ENCODE results near the gene EIF4G2. TPM values are rescaled to one million over a fixed set of nuclear protein-coding genes. Genes with fewer than 3 reads are reported as not detected.

The EIF4G2 gene
- total RNA-seq, 2 donors from 2014 or later: 997 to 1,080 TPM

DNA sequence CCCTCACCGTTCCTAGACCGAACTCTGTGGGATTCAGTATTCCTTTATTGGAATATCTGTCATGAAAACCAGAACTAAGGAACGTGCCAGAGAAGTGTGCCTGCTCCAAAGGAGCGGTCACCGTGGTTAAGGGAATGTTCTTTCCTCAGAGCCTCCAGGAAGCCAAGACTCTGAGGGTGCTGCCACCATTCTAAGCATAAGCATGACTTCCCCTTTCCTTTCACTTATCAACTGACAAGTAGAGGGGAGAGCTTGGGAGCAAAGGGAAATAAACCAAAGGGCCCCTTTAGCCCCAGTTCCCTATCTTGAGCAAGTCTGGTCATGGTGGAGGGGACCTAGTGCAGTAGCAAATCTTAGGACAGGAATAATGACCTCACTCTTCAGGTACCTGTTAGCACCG lies 30.9 kb downstream of the EIF4G2 start:
- Mint-ChIP-seq H3K4me3 (no peak overlapping the region), H3K9me3 (no peaks in the 10 kb centered on the region), H3K4me1 (ENCODE audit: low read depth in 2 of 2) (peaks cover 0 to 7% of the 10 kb centered on the region in 2 donors), H3K27ac (peak overlapping the region in 1 of 2 donors; percentile 21), H3K27me3 (no peaks in the 10 kb centered on the region), H3K36me3 (peaks cover 48% of the 10 kb centered on the region)
- DNase-seq (ENCODE audit: low spot score) (no peak), ATAC-seq (no peak)

DNA sequence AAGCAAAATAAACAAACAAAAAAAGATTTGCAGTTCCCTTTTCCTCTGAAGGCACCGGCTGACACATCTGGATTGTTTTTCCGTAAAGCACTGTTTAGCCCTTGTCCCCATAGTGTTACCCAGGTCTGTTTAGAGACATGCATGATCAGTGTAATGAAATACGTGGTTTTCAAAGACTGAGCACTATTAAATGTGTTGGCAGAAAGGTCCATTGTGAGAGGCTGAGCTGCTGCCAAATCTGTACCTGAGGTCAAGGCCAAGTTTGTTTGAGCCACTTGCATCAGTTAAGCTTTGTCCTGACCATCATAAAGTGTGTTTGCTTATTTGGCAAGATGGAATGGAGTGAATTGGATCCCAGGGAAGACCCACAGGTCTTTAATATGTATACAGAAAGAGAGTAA lies 31.3 kb downstream of the EIF4G2 start:
- H3K4me1 Mint-ChIP-seq (ENCODE audit: low read depth in 2 of 2): peaks cover 0 to 7% of the 10 kb centered on the region in 2 donors
- no peaks in the 10 kb centered on the region for H3K9me3 Mint-ChIP-seq
- no peaks in the 10 kb centered on the region for H3K27me3 Mint-ChIP-seq
- H3K4me3 Mint-ChIP-seq: no peak overlapping the region
- DNase-seq (ENCODE audit: low spot score) (no peak), ATAC-seq (no peak)
- peak overlapping the region in 1 of 2 donors; percentile 21 for H3K27ac Mint-ChIP-seq
- peaks cover 49% of the 10 kb centered on the region for H3K36me3 Mint-ChIP-seq

DNA sequence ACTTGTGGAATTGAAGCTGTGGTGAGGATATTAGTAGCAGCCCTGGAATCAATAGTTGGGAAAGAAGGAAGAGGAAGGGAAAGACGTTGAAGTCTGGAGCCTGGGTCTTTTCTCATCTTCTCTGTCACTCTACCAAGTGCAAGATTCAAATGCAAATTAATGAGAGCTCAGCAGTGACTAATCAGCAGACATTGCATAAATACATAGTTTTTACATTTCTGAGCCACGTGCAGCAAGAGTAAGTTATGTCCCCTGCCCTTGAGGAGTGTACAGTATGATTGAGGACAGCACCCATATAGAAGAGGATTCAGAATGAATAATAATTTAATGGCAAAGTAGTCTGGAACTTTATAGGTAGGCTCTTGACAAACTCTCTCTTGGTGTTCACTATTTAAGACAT lies 33.9 kb downstream of the EIF4G2 start:
- DNase-seq (ENCODE audit: low spot score) (no peak), ATAC-seq (no peak)
- Mint-ChIP-seq H3K4me1 (ENCODE audit: low read depth in 2 of 2) (peaks cover 0 to 7% of the 10 kb centered on the region in 2 donors), H3K4me3 (no peak overlapping the region), H3K27ac (no peak overlapping the region), H3K27me3 (no peaks in the 10 kb centered on the region), H3K9me3 (no peaks in the 10 kb centered on the region), H3K36me3 (peaks cover 59% of the 10 kb centered on the region)

DNA sequence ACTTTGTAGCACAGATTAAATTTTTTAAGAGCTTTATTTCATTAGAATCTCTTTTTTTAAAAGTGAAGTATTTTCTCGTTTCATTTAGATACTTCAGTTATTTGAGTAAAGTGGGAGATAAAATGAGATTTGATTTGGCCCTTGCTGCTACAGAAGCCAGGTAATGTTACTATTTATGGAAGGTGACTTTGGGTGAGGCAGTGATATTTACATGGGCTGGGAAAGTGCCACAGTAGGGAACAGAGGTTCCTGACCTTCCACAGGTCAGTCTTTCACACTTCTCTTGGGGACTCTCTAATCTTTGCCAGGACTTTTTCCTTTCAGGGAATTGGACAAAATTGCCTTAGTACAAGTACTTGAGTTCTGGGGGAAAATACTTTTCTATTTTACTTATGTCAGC lies 37.3 kb downstream of the EIF4G2 start:
- Mint-ChIP-seq H3K36me3 (peaks cover 62% of the 10 kb centered on the region), H3K4me3 (no peak overlapping the region), H3K9me3 (no peaks in the 10 kb centered on the region), H3K4me1 (ENCODE audit: low read depth in 2 of 2) (no peaks in the 10 kb centered on the region), H3K27ac (no peak overlapping the region), H3K27me3 (no peaks in the 10 kb centered on the region)
- ATAC-seq: no peak
- no peak for DNase-seq (ENCODE audit: low spot score)

DNA sequence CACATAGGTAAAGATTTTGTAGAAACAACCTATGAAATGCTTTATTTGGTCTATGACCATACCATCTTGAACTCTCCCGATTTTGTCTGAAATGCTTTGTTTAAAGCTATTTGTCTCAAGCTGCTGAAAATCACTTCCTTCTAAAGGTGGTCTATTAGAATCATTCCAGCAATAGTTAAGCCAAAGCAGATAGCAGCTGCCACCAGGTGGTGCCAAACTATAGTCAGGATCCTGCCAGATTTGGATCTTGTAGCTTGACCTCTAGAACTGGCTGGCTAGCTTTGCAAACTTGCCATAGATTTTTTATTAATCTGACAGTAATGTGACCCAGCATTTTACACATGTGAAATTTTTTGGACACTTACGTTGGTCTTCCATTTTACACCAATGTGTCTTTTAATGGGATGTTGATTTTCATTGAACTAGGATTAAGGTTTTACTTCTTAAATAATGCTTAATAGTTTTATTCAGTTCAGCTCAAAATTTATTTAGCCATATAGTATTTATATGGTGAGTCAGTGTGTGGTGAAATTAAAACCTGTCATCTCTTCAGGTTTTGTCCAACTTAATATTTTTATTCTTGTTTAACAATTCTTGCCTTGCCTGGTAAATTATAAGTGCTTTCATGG lies 38.0 kb downstream of the EIF4G2 start:
- peaks cover 66% of the 10 kb centered on the region for H3K36me3 Mint-ChIP-seq
- no peak overlapping the region for H3K27ac Mint-ChIP-seq
- no peaks in the 10 kb centered on the region for H3K4me1 Mint-ChIP-seq (ENCODE audit: low read depth in 2 of 2)
- no peak overlapping the region for H3K4me3 Mint-ChIP-seq
- ATAC-seq (no peak), DNase-seq (ENCODE audit: low spot score) (no peak)
- H3K27me3 Mint-ChIP-seq: no peaks in the 10 kb centered on the region
- H3K9me3 Mint-ChIP-seq: no peaks in the 10 kb centered on the region

DNA sequence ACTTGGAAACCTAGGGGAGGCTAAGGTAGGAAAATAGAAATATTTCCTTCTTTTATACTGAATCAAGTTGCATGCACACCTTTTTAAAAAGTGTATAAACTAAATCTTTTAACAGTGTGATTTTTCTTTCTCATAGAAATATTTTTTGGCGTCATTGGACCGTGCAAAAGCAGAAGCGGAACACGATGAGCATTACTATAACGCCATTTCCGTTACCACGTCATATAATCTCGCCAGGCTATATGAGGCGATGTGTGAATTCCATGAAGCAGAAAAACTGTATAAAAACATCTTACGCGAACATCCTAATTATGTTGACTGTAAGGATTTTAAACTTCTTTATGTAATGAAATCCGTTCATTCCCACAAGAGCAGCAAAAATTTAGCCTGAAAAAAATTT lies 44.3 kb downstream of the EIF4G2 start:
- no peaks in the 10 kb centered on the region for H3K9me3 Mint-ChIP-seq
- DNase-seq (ENCODE audit: low spot score): no peak
- peaks cover 3 to 6% of the 10 kb centered on the region in 2 donors for H3K4me1 Mint-ChIP-seq (ENCODE audit: low read depth in 2 of 2)
- no peak overlapping the region for H3K4me3 Mint-ChIP-seq
- peaks cover 44% of the 10 kb centered on the region for H3K36me3 Mint-ChIP-seq
- no peak overlapping the region for H3K27ac Mint-ChIP-seq
- H3K27me3 Mint-ChIP-seq: no peaks in the 10 kb centered on the region
- ATAC-seq: no peak

DNA sequence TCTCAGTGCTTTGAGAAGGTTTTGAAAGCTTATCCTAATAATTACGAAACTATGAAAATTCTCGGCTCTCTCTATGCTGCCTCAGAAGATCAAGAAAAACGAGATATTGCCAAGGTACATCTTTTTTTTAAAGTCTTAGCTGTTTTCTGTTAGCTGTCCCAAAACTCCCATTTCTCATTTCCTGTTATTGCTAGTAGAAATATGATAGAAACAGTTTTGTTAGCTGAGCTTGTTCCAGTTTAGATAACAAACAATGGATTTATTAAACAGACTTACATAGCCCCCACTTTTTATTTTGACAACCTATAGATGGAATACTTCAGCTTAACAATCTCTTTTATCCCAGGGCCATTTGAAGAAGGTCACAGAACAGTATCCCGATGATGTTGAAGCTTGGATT lies 45.0 kb downstream of the EIF4G2 start:
- peaks cover 3 to 6% of the 10 kb centered on the region in 2 donors for H3K4me1 Mint-ChIP-seq (ENCODE audit: low read depth in 2 of 2)

DNA sequence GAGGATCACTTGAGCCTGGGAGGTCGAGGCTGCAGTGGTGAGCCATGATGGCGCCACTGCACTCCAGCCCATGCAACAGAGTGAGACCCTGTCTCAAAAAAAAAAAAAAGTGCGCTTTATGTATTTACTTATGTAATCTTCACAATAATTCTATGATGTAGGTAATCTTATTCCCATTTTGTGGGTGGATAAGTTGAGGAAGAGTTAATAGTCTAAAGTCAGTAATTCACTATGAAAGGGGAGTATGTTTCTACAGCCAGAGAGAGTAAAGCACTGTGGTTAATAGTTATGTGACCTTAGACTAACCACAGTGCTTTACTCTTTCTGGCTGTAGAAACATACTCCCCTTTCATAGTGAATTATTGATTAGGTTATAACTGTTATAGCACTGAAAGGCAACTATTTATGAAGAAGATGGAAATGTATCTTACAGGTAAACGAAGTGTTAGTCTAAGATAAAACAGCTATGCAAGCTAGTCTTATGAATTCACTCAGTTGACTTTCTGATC lies 45.8 kb downstream of the EIF4G2 start:
- no peaks in the 10 kb centered on the region for H3K27me3 Mint-ChIP-seq
- no peak overlapping the region for H3K4me3 Mint-ChIP-seq
- no peaks in the 10 kb centered on the region for H3K9me3 Mint-ChIP-seq
- DNase-seq (ENCODE audit: low spot score) (no peak), ATAC-seq (no peak)
- H3K4me1 Mint-ChIP-seq (ENCODE audit: low read depth in 2 of 2): peaks cover 3 to 6% of the 10 kb centered on the region in 2 donors
- H3K36me3 Mint-ChIP-seq: peaks cover 38% of the 10 kb centered on the region
- no peak overlapping the region for H3K27ac Mint-ChIP-seq

More for the DNA sequence above, 45.0 kb downstream of the EIF4G2 start:
- Mint-ChIP-seq H3K27me3 (no peaks in the 10 kb centered on the region), H3K36me3 (peaks cover 38% of the 10 kb centered on the region), H3K4me3 (no peak overlapping the region), H3K9me3 (no peaks in the 10 kb centered on the region), H3K27ac (no peak overlapping the region)
- ATAC-seq: no peak
- DNase-seq (ENCODE audit: low spot score): no peak

DNA sequence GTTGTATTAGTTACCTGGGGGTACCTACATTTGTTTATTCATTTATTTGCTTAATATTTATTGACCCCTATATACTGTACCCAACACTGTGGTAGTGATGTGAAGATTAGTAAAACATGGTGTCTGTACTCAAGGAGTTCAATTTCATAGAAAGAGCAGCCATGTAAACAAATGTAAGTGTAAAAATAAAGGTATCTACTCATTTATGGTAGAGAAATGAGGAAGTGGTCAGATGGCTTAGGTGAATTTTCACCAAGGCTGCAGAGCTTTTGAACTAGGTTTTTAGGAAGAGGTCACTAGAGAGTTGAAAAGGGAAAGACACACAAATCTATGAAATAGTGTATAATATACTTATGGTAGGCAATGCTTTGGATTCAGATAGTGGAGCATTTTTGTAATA lies 46.5 kb downstream of the EIF4G2 start:
- no peak for DNase-seq (ENCODE audit: low spot score)
- no peak overlapping the region for H3K4me3 Mint-ChIP-seq
- H3K27me3 Mint-ChIP-seq: no peaks in the 10 kb centered on the region
- no peaks in the 10 kb centered on the region for H3K9me3 Mint-ChIP-seq
- H3K27ac Mint-ChIP-seq: no peak overlapping the region
- H3K36me3 Mint-ChIP-seq: peaks cover 31% of the 10 kb centered on the region
- peaks cover 3 to 6% of the 10 kb centered on the region in 2 donors for H3K4me1 Mint-ChIP-seq (ENCODE audit: low read depth in 2 of 2)
- ATAC-seq: no peak

DNA sequence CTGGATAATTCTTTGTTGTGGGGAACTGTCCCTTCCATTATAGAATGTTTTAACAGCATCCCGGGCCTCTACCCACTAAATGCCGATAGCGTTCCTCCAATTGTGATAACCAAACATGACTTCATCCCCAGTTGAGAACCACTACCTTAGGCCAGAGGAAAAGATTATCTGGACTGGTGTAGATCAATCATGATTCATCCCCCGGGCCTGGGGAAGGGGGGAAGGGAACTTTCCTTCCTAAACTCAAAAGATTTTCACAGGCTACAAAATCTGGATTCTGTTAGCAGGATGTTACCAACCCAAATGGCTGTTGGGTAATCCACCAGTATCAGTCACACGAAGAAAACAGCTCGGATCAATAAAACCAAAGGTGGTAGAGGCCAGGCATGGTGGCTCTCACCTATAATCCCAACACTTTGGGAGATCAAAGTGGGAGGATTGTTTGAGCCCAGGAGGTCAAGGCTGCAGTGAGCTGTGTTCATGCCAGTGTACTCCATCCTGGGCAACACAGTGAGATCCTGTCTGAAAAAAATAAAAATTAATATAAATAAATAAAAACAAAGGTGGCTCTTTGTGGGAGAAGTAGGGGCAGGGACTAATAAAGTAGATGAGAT lies 47.5 kb downstream of the EIF4G2 start:
- H3K4me3 Mint-ChIP-seq: no peak overlapping the region
- no peaks in the 10 kb centered on the region for H3K9me3 Mint-ChIP-seq
- peaks cover 3 to 6% of the 10 kb centered on the region in 2 donors for H3K4me1 Mint-ChIP-seq (ENCODE audit: low read depth in 2 of 2)
- H3K36me3 Mint-ChIP-seq: peaks cover 22% of the 10 kb centered on the region
- DNase-seq (ENCODE audit: low spot score) (no peak), ATAC-seq (no peak)
- no peaks in the 10 kb centered on the region for H3K27me3 Mint-ChIP-seq
- H3K27ac Mint-ChIP-seq: no peak overlapping the region

DNA sequence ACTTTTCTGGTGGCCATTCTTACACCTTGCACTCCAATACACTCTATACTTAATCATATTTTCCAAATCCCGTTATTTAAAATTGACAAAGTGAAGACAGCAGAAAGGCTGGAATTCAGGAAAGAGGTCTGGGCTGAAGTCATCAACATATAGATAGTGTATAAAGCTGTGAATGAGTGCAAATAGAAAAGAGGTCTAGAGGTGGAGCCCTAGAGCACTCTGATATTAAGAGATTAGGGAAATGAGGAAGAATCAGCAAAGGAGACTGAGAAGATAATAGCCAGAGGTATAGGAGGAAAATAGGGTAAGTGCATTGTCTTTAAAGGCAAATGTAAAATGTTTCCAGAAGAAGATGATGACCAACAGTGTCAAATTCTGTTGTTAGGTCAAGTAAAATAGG lies 49.8 kb downstream of the EIF4G2 start:
- Mint-ChIP-seq H3K4me1 (ENCODE audit: low read depth in 2 of 2) (peaks cover 3 to 6% of the 10 kb centered on the region in 2 donors), H3K27me3 (no peaks in the 10 kb centered on the region), H3K36me3 (peaks cover 21% of the 10 kb centered on the region)

DNA sequence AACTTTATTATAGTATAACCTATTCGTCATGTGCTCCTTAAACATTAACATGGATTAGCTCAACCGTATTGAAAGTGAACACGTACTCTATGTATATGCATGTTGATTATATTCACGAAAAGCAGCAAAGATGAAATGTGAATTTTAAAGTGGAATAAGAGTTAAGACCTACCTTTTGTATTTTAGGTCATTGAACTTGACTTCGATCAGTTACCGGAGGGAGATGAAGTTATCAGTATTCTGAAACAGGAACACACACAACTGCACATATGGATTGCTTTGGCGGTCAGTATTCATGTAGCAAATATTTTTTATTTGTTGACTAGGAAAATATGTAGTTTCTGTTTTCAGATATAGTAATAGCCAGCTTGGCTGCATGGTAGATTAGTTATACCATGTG lies 56.2 kb downstream of the EIF4G2 start:
- Mint-ChIP-seq H3K27ac (peak overlapping the region in 1 of 2 donors; percentile 94), H3K4me1 (ENCODE audit: low read depth in 2 of 2) (peaks cover 15 to 22% of the 10 kb centered on the region in 2 donors), H3K36me3 (peaks cover 14% of the 10 kb centered on the region), H3K9me3 (no peaks in the 10 kb centered on the region), H3K27me3 (no peaks in the 10 kb centered on the region), H3K4me3 (peak overlapping the region; percentile 92)
- no peak for DNase-seq (ENCODE audit: low spot score)
- no peak for ATAC-seq

More for the DNA sequence above, 49.8 kb downstream of the EIF4G2 start:
- Mint-ChIP-seq H3K4me3 (no peak overlapping the region), H3K9me3 (no peaks in the 10 kb centered on the region), H3K27ac (no peak overlapping the region)
- DNase-seq (ENCODE audit: low spot score) (no peak), ATAC-seq (no peak)

DNA sequence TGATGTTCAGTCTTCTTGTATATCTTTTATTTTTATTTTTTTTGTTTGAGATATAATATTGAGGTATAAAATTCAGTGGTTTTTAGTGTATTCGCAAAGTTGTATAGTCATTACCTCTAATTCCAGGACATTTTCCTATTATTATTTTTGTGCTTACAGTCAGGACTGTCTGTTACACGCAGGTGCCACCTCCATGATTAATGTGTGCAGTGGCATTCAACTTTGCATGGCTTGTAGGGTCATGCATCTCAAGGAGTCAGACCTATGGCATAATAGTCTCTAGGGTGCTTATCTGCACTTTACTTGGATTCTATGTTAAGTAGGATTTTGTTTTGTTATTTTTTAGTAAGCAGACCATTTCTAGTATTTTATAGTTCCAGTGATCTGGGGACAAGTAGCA lies 56.7 kb downstream of the EIF4G2 start:
- H3K4me3 Mint-ChIP-seq: peak overlapping the region; percentile 92
- H3K27ac Mint-ChIP-seq: peak overlapping the region; percentile 84 to 94
- peaks cover 14% of the 10 kb centered on the region for H3K36me3 Mint-ChIP-seq
- no peaks in the 10 kb centered on the region for H3K9me3 Mint-ChIP-seq
- ATAC-seq: no peak
- peaks cover 15 to 22% of the 10 kb centered on the region in 2 donors for H3K4me1 Mint-ChIP-seq (ENCODE audit: low read depth in 2 of 2)
- DNase-seq (ENCODE audit: low spot score): no peak
- H3K27me3 Mint-ChIP-seq: no peaks in the 10 kb centered on the region

DNA sequence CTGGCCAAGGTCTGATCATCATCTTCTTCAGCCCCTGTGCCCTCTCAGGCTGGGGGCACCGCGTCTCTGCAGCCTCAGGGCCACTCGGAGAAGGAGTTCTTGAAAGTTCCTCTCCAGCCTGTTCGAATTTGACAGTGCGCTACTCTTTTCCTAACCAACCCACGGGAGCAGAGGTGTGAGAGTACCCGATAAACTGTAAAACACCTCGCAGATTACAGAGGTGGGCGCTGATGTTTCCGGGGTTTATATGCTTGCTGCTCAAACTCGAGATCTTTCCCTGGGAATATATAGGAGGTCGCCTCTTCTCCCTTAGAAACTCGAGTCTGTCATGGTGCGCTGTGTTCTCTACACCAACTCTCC lies 57.2 kb downstream of the EIF4G2 start:
- no peaks in the 10 kb centered on the region for H3K9me3 Mint-ChIP-seq
- peaks cover 14% of the 10 kb centered on the region for H3K36me3 Mint-ChIP-seq
- H3K4me3 Mint-ChIP-seq: peak overlapping the region; percentile 92
- peak overlapping the region; percentile 84 to 94 for H3K27ac Mint-ChIP-seq
- no peaks in the 10 kb centered on the region for H3K27me3 Mint-ChIP-seq
- ATAC-seq (peak; percentile 4 to 15), DNase-seq (ENCODE audit: low spot score) (peak; percentile 60)
- peaks cover 15 to 22% of the 10 kb centered on the region in 2 donors for H3K4me1 Mint-ChIP-seq (ENCODE audit: low read depth in 2 of 2)

All from natural killer cell treated with Interleukin-12 subunit alpha and Interleukin-12 subunit beta and Interleukin-15 and Interleukin-18, amount 100 ng/mL, for 72 hours (primary cell).